Liver (tissue), 3 donors: Measurements from ENCODE around the gene TGFBR3L.

Source experiments
- EGR1 ChIP-seq, 2 donors: IDR thresholded peaks; 2 replicates each; pipeline ENCODE4 v1.6.1; 2016 to 2018; ENCODE audit warnings: antibody characterized with exemption in 2 of 2, low read depth in 2 of 2
- GABPA ChIP-seq, 2 donors: IDR thresholded peaks in 1 of 2; conservative IDR thresholded peaks in 1 of 2; 2 replicates each; pipeline ENCODE4 v1.6.1; 2016; ENCODE audit warnings: antibody characterized with exemption in 2 of 2, mild to moderate bottlenecking in 1 of 2, moderate library complexity in 1 of 2
- JUND ChIP-seq, 2 donors: IDR thresholded peaks; 2 replicates each; pipeline ENCODE4 v1.6.1; 2016; ENCODE audit warnings: antibody characterized with exemption in 2 of 2
- NR2F2 ChIP-seq: IDR thresholded peaks from 2 replicates; pipeline ENCODE4 v1.6.1; 2016; ENCODE audit warnings: antibody characterized with exemption
- RAD21 ChIP-seq, 2 donors: IDR thresholded peaks; 2 replicates each; pipeline ENCODE4 v1.6.1; 2016; ENCODE audit warnings: antibody characterized with exemption in 2 of 2, mild to moderate bottlenecking in 2 of 2
- SP1 ChIP-seq: IDR thresholded peaks from 2 replicates; pipeline ENCODE4 v1.6.1; 2018; ENCODE audit warnings: antibody characterized with exemption, mild to moderate bottlenecking
- TAF1 ChIP-seq: conservative IDR thresholded peaks from 2 replicates; pipeline ENCODE4 v1.6.1; 2016; ENCODE audit warnings: antibody characterized with exemption, mild to moderate bottlenecking
- YY1 ChIP-seq: IDR thresholded peaks from 2 replicates; pipeline ENCODE4 v1.6.1; 2016; ENCODE audit warnings: antibody characterized with exemption, mild to moderate bottlenecking
- TF ChIP-seq, protein P1 (sequence below): IDR thresholded peaks from 2 replicates; pipeline ENCODE4 v1.6.1; 2016; ENCODE audit warnings: antibody characterized with exemption
- TF ChIP-seq, protein P2 (sequence below): fragments of 150-350 bp; IDR thresholded peaks from 2 replicates; pipeline ENCODE4 v1.5.1; 2017; ENCODE audit warnings: improper control_type of control experiment, low read depth, low read length; ENCODE audit not compliant: missing input control
- TF ChIP-seq, protein P3 (sequence below): IDR thresholded peaks from 2 replicates; pipeline ENCODE4 v1.6.1; 2016; ENCODE audit warnings: antibody characterized with exemption, mild to moderate bottlenecking
- TF ChIP-seq, protein P4 (sequence below): IDR thresholded peaks from 2 replicates; pipeline ENCODE4 v1.6.1; 2016; ENCODE audit warnings: antibody characterized with exemption
- donor health status: healthy.
- donor health status: healthy.

DNA sequence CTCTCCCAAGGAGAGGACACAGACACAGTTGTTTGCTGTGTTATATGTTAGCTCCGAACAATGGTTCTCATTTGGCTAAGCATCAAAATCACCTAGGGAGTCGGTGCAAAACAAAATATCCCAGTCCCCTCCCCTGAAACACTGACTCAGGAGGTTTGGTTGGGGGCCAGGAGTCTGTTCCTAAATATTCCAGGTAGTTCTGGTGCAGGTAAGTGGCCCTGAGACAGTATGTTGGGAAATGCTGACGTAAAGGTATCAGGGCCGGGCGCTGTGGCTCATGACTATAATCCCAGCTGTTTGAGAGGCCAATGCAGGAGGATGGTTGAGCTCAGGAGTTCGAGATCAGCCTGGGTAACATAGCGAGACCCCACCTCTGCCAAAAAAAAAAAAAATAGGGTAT, 13.3 kb upstream of the TGFBR3L start:
- TF ChIP-seq, protein P1, sequence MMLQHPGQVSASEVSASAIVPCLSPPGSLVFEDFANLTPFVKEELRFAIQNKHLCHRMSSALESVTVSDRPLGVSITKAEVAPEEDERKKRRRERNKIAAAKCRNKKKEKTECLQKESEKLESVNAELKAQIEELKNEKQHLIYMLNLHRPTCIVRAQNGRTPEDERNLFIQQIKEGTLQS = no peak
- TF ChIP-seq, protein P2, sequence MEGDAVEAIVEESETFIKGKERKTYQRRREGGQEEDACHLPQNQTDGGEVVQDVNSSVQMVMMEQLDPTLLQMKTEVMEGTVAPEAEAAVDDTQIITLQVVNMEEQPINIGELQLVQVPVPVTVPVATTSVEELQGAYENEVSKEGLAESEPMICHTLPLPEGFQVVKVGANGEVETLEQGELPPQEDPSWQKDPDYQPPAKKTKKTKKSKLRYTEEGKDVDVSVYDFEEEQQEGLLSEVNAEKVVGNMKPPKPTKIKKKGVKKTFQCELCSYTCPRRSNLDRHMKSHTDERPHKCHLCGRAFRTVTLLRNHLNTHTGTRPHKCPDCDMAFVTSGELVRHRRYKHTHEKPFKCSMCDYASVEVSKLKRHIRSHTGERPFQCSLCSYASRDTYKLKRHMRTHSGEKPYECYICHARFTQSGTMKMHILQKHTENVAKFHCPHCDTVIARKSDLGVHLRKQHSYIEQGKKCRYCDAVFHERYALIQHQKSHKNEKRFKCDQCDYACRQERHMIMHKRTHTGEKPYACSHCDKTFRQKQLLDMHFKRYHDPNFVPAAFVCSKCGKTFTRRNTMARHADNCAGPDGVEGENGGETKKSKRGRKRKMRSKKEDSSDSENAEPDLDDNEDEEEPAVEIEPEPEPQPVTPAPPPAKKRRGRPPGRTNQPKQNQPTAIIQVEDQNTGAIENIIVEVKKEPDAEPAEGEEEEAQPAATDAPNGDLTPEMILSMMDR = no peak
- TF ChIP-seq SP1 = no peak
- TF ChIP-seq, protein P3, sequence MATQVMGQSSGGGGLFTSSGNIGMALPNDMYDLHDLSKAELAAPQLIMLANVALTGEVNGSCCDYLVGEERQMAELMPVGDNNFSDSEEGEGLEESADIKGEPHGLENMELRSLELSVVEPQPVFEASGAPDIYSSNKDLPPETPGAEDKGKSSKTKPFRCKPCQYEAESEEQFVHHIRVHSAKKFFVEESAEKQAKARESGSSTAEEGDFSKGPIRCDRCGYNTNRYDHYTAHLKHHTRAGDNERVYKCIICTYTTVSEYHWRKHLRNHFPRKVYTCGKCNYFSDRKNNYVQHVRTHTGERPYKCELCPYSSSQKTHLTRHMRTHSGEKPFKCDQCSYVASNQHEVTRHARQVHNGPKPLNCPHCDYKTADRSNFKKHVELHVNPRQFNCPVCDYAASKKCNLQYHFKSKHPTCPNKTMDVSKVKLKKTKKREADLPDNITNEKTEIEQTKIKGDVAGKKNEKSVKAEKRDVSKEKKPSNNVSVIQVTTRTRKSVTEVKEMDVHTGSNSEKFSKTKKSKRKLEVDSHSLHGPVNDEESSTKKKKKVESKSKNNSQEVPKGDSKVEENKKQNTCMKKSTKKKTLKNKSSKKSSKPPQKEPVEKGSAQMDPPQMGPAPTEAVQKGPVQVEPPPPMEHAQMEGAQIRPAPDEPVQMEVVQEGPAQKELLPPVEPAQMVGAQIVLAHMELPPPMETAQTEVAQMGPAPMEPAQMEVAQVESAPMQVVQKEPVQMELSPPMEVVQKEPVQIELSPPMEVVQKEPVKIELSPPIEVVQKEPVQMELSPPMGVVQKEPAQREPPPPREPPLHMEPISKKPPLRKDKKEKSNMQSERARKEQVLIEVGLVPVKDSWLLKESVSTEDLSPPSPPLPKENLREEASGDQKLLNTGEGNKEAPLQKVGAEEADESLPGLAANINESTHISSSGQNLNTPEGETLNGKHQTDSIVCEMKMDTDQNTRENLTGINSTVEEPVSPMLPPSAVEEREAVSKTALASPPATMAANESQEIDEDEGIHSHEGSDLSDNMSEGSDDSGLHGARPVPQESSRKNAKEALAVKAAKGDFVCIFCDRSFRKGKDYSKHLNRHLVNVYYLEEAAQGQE = no peak
- TF ChIP-seq JUND (IDR thresholded peaks at IDR 0.05) = no peak
- TF ChIP-seq, protein P4, sequence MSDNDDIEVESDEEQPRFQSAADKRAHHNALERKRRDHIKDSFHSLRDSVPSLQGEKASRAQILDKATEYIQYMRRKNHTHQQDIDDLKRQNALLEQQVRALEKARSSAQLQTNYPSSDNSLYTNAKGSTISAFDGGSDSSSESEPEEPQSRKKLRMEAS = no peak
- no peak for TF ChIP-seq TAF1
- TF ChIP-seq YY1 = no peak
- TF ChIP-seq RAD21 (IDR thresholded peaks at IDR 0.05) = no peak
- no peak for TF ChIP-seq NR2F2
- no peak for TF ChIP-seq GABPA (IDR thresholded peaks at IDR 0.05 in 1 of 2, conservative IDR thresholded peaks at IDR 0.05 in 1 of 2)
- TF ChIP-seq EGR1 (IDR thresholded peaks at IDR 0.05; ENCODE audit: low read depth in 2 of 2) = no peak
